GM21526 (cell line): ENCODE results near the gene ANKS3.

Source experiments
- ATAC-seq: cut with Tn5 transposase; IDR thresholded peaks from one replicate; pipeline ENCODE4 v1.9.1; 2021; ENCODE audit warnings: moderate library complexity; ENCODE audit not compliant: unreplicated experiment, low FRiP score

ANKS3 gene

GRCh38 chr16:4734063-4734729 lies at the start of gene ANKS3, which contains the start of gene DNAAF8:
Gene ANKS3, minus strand, starts transcription at chr16:4734271. Its CDS starts 4,122 bp downstream, at chr16:4730149.
Gene DNAAF8, plus strand, starts transcription at chr16:4734537. Its CDS starts 1,978 bp downstream, at chr16:4736515.
- peak; percentile 58 for ATAC-seq

- ATAC-seq = no peak
Observed at GRCh38 chr16:4783251-4783950, 49.3 kb upstream of the ANKS3 start.

- no peak for ATAC-seq
Observed at GRCh38 chr16:4780235-4780634, 46.2 kb upstream of the ANKS3 start.

- ATAC-seq = no peak
Observed at GRCh38 chr16:4778050-4778392, 44.0 kb upstream of the ANKS3 start.

- ATAC-seq = no peak
Observed at GRCh38 chr16:4777339-4778049, 43.4 kb upstream of the ANKS3 start.

GRCh38 chr16:4776141-4776705 lies 42.2 kb upstream of the ANKS3 start:
- ATAC-seq = no peak

- ATAC-seq = no peak
Observed at GRCh38 chr16:4775005-4775404, 40.9 kb upstream of the ANKS3 start.

GRCh38 chr16:4772351-4772750 lies 38.3 kb upstream of the ANKS3 start:
- no peak for ATAC-seq

GRCh38 chr16:4771646-4772045 lies 37.6 kb upstream of the ANKS3 start:
- no peak for ATAC-seq

- no peak for ATAC-seq
Observed at GRCh38 chr16:4769306-4769638, 35.2 kb upstream of the ANKS3 start.

GRCh38 chr16:4768549-4769305 lies 34.7 kb upstream of the ANKS3 start:
- ATAC-seq = peak; percentile 58

GRCh38 chr16:4767872-4768548 lies 33.9 kb upstream of the ANKS3 start:
- ATAC-seq = peak; percentile 4

GRCh38 chr16:4766875-4767628 lies 33.0 kb upstream of the ANKS3 start, which contains the start of gene ZNF500:
Gene ZNF500, minus strand, starts transcription at chr16:4767162. Its CDS starts 1,184 bp downstream, at chr16:4765978.
- peak; percentile 83 for ATAC-seq

- ATAC-seq = no peak
Observed at GRCh38 chr16:4765511-4766474, 31.7 kb upstream of the ANKS3 start.

- ATAC-seq = no peak
Observed at GRCh38 chr16:4763791-4764190, 29.7 kb upstream of the ANKS3 start.

GRCh38 chr16:4762205-4762604 lies 28.1 kb upstream of the ANKS3 start:
- ATAC-seq = no peak

- no peak for ATAC-seq
Observed at GRCh38 chr16:4760221-4760910, 26.3 kb upstream of the ANKS3 start.

GRCh38 chr16:4755687-4756086 lies 21.6 kb upstream of the ANKS3 start:
- no peak for ATAC-seq
